Stimulated activated CD4-positive, alpha-beta T cell treated with anti-CD3 and anti-CD28 coated beads, Interleukin-4, amount 100 ng/mL, for 24 hours (primary cell): ENCODE results near the gene SRSF5.

ENCODE experiments used
- DNase-seq: peaks from one replicate; pipeline ENCODE4 v3.0.0-alpha.2; 2020

The SRSF5 gene

GRCh38 chr14:69771136-69771535 is 4.2 kb downstream of the SRSF5 start:
- no peak for DNase-seq

GRCh38 chr14:69772082-69773017 is 5.4 kb downstream of the SRSF5 start:
- DNase-seq: no peak

DNA sequence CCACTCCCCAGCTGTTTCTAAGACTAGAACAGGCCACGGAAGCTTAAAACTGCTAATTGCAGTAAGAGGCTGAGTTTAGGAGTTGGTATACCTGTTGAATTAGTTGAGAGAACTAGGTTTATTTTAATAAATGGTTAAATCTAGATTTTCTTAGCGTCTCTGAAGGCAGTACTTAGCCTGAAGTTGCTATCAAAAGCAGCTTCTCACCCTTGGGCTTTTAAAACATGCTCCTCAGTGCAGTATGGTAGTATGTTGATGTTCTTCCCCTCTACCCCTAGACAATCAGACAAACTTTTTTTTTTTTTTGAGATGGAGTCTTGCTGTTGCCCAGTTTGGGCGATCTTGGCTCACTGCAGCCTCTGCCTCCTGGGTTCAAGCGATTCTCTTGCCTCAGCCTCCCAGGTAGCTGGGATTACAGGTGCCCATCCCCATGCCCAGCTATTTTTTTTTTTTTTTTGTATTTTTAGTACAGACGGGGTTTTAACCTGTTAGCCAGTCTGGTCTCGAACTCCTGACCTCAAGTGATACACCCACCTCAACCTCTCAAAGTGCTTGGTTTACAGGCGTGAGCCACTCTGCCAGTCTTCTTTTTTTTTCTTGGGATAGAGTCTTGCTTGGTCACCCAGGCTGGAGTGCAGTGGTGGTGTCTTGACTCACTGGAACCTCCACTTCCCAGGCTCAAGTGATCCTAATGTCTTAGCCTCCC is 6.8 kb downstream of the SRSF5 start:
- DNase-seq: no peak

DNA sequence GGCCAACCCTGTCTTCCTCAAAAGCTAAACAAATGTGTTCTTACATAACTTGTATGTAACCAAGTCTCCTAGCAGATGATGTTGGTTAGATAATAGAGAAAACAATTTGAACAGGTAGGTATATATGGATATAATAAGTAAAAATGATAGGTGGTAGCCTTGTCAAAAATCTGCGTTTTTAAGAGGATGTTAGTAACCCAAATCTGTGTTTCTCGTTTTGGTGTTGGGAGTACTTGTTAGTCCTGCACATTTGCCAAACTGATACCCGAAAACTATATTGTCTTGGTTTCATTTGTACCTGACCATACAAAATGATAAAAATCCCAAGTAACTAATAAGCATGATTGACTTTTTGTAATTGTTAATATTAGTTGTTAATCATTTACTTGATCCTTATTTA is 8.1 kb downstream of the SRSF5 start:
- no peak for DNase-seq

DNA sequence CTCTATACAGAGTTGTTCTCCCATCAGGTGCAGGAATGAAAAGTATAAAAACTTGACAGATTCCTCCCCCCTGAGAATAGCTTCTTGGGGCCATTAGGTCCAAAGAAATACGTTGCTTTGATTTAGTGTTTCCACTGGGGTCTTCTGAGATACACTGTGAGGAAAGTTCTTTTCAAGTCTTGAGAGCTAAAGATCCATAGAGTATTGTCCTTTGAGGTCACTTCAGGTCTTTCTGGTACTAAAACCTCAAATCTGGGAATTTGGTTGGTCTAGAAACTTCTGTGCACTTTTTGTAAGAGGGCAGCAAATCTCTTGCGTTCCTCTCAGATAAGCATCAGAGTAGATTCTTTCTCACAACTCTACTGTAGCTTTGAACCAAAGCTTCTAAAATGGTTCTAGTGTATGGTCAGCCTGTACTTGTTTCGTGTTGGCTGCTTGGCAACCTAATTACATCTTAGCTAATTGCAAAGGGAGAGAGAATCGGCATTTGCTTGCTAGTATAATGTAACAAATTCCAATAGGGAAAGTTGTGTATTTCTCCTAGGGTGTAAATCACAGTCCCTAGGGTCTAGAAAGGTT is 10.0 kb downstream of the SRSF5 start:
- no peak for DNase-seq

- no peak for DNase-seq
Observed at GRCh38 chr14:69779088-69779487, 12.1 kb downstream of the SRSF5 start.

- DNase-seq: no peak
Observed at GRCh38 chr14:69780092-69780491, 13.2 kb downstream of the SRSF5 start.

- DNase-seq: no peak
Observed at GRCh38 chr14:69780952-69781351, 14.0 kb downstream of the SRSF5 start.

GRCh38 chr14:69784942-69785341 is 18.0 kb downstream of the SRSF5 start:
- no peak for DNase-seq

- DNase-seq: no peak
Observed at GRCh38 chr14:69786603-69787002, 19.7 kb downstream of the SRSF5 start.

- DNase-seq: no peak
Observed at GRCh38 chr14:69789118-69789640, 22.2 kb downstream of the SRSF5 start.

- DNase-seq: no peak
Observed at GRCh38 chr14:69792887-69793421, 26.0 kb downstream of the SRSF5 start.

DNA sequence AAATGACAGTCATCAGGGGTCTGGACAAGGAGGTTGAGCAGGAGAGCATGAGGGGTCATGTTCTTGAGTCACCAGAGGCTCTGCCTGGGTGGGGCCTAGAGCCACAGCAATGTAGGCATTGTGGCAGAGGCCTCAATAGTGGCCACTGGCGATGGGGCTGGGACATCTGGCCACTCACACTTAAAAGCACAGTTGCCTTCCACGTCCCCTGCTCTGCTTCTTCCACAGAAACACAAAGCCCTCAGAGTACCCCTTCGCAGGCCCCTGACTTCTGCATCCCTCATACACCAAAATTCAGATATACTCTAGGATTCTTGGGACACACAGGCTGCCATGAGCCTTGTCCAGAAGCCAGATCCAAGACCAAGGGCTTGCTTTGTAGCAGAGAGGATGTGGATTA is 27.8 kb downstream of the SRSF5 start:
- no peak for DNase-seq

GRCh38 chr14:69795691-69796090 is 28.7 kb downstream of the SRSF5 start:
- no peak for DNase-seq

DNA sequence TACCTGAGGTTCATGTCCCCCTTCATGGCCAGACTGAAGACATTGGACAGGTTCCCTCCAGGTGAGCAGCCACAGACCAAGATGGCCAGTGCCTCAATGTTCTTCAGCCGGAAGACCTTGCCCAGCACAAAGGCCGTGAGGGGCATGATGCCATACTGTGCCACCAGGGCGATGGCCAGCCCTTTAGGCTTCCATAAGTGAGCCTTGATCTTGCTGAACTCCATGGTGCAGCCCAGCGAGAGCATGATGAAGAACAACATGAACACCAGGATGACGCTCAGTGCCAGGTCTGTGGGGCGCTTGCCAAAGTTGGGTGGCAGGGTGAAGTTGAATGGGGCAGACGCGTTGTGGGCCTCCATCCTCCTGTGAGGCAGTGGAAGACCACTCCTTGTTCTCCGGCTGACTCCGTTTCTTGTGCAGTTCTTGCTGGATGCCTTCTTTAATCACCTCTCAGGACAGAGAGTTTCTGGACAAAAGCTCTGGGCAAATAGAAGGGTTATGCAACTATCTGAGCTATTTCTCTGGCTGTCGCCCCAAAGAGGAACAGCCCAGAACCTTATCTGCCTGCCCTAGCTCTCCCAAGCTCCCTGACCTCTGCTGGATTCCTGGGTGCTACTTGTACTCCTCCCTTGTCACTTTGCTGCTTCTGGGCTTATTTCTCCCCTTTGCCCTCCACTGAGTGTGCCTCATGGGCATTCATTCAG is 30.0 kb downstream of the SRSF5 start, which contains the start of gene SLC10A1:
Gene SLC10A1 (minus strand): TSS at position 445 of the 704 bp plus-strand sequence. CDS start 86 bp downstream, at position 359.
- no peak for DNase-seq

- no peak for DNase-seq
Observed at GRCh38 chr14:69797573-69798338, 30.8 kb downstream of the SRSF5 start.

GRCh38 chr14:69798339-69798735 is 31.4 kb downstream of the SRSF5 start:
- no peak for DNase-seq

- no peak for DNase-seq
Observed at GRCh38 chr14:69803753-69804152, 36.8 kb downstream of the SRSF5 start.

DNA sequence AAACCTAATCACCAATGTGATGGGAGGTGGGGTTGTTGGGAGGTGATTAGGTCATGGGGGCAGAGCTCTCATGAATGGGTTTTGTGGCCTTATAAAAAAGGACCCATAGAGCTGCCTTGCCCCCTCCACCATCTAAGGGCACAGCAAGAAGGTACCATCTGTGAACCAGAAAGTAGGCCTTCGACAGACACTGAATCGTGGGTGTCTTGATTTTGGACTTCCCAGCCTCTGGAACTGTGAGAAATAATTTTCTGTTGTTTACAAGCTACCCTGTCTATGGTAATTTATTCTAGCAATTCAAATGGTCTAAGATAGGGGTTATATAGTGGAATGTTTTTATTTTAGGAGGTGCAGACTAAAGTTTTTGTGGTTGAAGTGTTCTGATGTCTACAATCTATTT is 38.0 kb downstream of the SRSF5 start:
- no peak for DNase-seq

DNA sequence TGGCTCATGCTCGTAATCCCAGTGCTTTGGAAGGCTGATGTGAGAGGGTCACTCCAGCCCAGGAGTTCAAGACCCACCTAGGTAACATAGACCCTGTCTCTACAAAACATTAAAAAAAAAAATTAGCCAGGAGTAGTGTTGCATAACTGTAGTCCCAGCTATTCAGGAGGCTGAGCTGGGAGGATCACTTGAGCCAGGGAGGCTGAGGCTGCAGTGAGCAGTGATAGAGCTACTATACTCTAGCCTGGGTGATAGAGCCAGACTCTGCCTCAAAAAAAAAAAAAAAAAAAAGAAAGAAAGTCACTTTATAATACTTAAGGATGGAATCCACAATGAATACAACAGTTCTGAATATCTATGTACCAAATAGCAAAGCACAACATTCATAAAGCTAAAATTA is 40.2 kb downstream of the SRSF5 start:
- no peak for DNase-seq

GRCh38 chr14:69808919-69809808 is 42.2 kb downstream of the SRSF5 start:
- DNase-seq: no peak
